Astrocyte (in vitro differentiated cells and primary cell): ENCODE measurements around the gene FAM8A1. TPM values are rescaled to one million over a fixed set of nuclear protein-coding genes. Genes with fewer than 3 reads are reported as not detected.

Experiments used
- DNase-seq: peaks from one replicate; pipeline ENCODE4 v3.0.0-alpha.2; 2010; ENCODE audit warnings: low read depth
- FAIRE-seq: peaks from 2 replicates; lab custom pipeline; 2011; peaks lifted over from hg19 to GRCh38; lab: Jason Lieb, UNC
- H2AFZ ChIP-seq: 2 replicates; pipeline ENCODE4 v1.6.0; 2012; ENCODE audit warnings: low read depth, low read length, inconsistent platforms
- H3K27ac ChIP-seq: 2 replicates; pipeline ENCODE4 v1.5.1; 2011; ENCODE audit warnings: low read depth, low read length, inconsistent platforms
- H3K27me3 ChIP-seq: 2 replicates; pipeline ENCODE4 v1.6.0; 2011; ENCODE audit warnings: low read length, inconsistent platforms; ENCODE audit not compliant: insufficient read depth
- H3K36me3 ChIP-seq: 2 replicates; pipeline ENCODE4 v1.5.1; 2011; ENCODE audit warnings: low read length, inconsistent platforms; ENCODE audit not compliant: insufficient read depth
- H3K4me1 ChIP-seq: 2 replicates; pipeline ENCODE4 v1.5.1; 2011; ENCODE audit warnings: low read length, inconsistent platforms; ENCODE audit not compliant: insufficient read depth
- H3K4me2 ChIP-seq: 2 replicates; pipeline ENCODE4 v1.6.0; 2012; ENCODE audit warnings: low read length, inconsistent platforms
- H3K4me3 ChIP-seq: 2 replicates; pipeline ENCODE4 v1.5.1; 2011; ENCODE audit warnings: low read depth, mild to moderate bottlenecking, low read length, inconsistent platforms; ENCODE audit not compliant: insufficient read depth
- H3K79me2 ChIP-seq: 2 replicates; pipeline ENCODE4 v1.6.0; 2012; ENCODE audit warnings: mild to moderate bottlenecking, low read length, inconsistent platforms; ENCODE audit not compliant: insufficient read depth
- H3K9ac ChIP-seq: 2 replicates; pipeline ENCODE4 v1.6.0; 2012; ENCODE audit warnings: mild to moderate bottlenecking, low read length, inconsistent platforms
- H3K9me3 ChIP-seq: 2 replicates; pipeline ENCODE4 v1.5.1; 2012; ENCODE audit warnings: low read depth, mild to moderate bottlenecking, low read length, inconsistent platforms; ENCODE audit not compliant: insufficient read depth
- H4K20me1 ChIP-seq: 2 replicates; pipeline ENCODE4 v1.6.0; 2012; ENCODE audit warnings: low read length, inconsistent platforms; ENCODE audit not compliant: insufficient read depth
- H3K27ac Mint-ChIP-seq: one replicate; pipeline ENCODE4 v1.8.0; 2021; ENCODE audit warnings: mild to moderate bottlenecking, mixed read lengths; ENCODE audit not compliant: unreplicated experiment
- H3K27me3 Mint-ChIP-seq: one replicate; pipeline ENCODE4 v1.8.0; 2021; ENCODE audit warnings: low read depth, mixed read lengths; ENCODE audit not compliant: unreplicated experiment
- H3K36me3 Mint-ChIP-seq: one replicate; pipeline ENCODE4 v1.8.0; 2021; ENCODE audit warnings: low read depth, mixed read lengths; ENCODE audit not compliant: unreplicated experiment
- H3K4me1 Mint-ChIP-seq: one replicate; pipeline ENCODE4 v1.8.0; 2021; ENCODE audit warnings: low read depth, mixed read lengths; ENCODE audit not compliant: unreplicated experiment
- H3K4me3 Mint-ChIP-seq: one replicate; pipeline ENCODE4 v1.8.0; 2021; ENCODE audit warnings: mild to moderate bottlenecking, moderate library complexity, mixed read lengths; ENCODE audit not compliant: unreplicated experiment
- H3K9me3 Mint-ChIP-seq: one replicate; pipeline ENCODE4 v1.8.0; 2021; ENCODE audit warnings: mild to moderate bottlenecking, mixed read lengths; ENCODE audit not compliant: unreplicated experiment
- CTCF ChIP-seq: IDR thresholded peaks from 2 replicates; pipeline ENCODE4 v1.5.1; 2011; ENCODE audit warnings: low read depth, mild to moderate bottlenecking, inconsistent platforms, low read length, moderate library complexity; ENCODE audit not compliant: insufficient read depth
- EZH2 ChIP-seq: IDR thresholded peaks from 2 replicates; pipeline ENCODE4 v1.6.1; 2012; ENCODE audit warnings: mild to moderate bottlenecking, low read length, inconsistent platforms; ENCODE audit not compliant: insufficient read depth
- total RNA-seq: library from RNA; stranded (reverse); gene quantifications from 2 replicates; pipeline ENCODE4 v1.2.1, GENCODE V29; 2021

The FAM8A1 gene
- total RNA-seq, 1 donor from 2014 or later = 17.9 TPM

GRCh38 chr6:17630511-17631073 is 30.5 kb downstream of the FAM8A1 start:
- Histone ChIP-seq H3K9ac (no peak overlapping the region), H3K36me3 (peaks cover 33% of the 10 kb centered on the region), H3K27me3 (no peaks in the 10 kb centered on the region), H3K4me2 (no peak overlapping the region), H3K4me1 (no peaks in the 10 kb centered on the region), H3K27ac (no peak overlapping the region), H3K79me2 (peaks cover 60% of the 10 kb centered on the region), H4K20me1 (peaks cover 28% of the 10 kb centered on the region), H2AFZ (no peak overlapping the region), H3K9me3 (no peaks in the 10 kb centered on the region), H3K4me3 (no peak overlapping the region)
- no peak for TF ChIP-seq EZH2
- TF ChIP-seq CTCF = no peak
- FAIRE-seq (no peak), DNase-seq (no peak)
- Mint-ChIP-seq H3K4me1 (peaks cover 9% of the 10 kb centered on the region), H3K4me3 (no peak overlapping the region), H3K36me3 (peaks cover 12% of the 10 kb centered on the region), H3K27me3 (no peaks in the 10 kb centered on the region), H3K27ac (no peak overlapping the region), H3K9me3 (no peaks in the 10 kb centered on the region)

- TF ChIP-seq CTCF = no peak
- TF ChIP-seq EZH2 = no peak
- Mint-ChIP-seq H3K4me1 (peaks cover 9% of the 10 kb centered on the region), H3K9me3 (no peaks in the 10 kb centered on the region), H3K27me3 (no peaks in the 10 kb centered on the region), H3K36me3 (peaks cover 15% of the 10 kb centered on the region), H3K4me3 (no peak overlapping the region), H3K27ac (no peak overlapping the region)
- Histone ChIP-seq H3K4me2 (no peak overlapping the region), H2AFZ (no peak overlapping the region), H3K9me3 (no peaks in the 10 kb centered on the region), H4K20me1 (peaks cover 31% of the 10 kb centered on the region), H3K27me3 (no peaks in the 10 kb centered on the region), H3K27ac (no peak overlapping the region), H3K4me1 (no peaks in the 10 kb centered on the region), H3K36me3 (peaks cover 35% of the 10 kb centered on the region), H3K79me2 (peaks cover 55% of the 10 kb centered on the region), H3K9ac (no peak overlapping the region), H3K4me3 (no peak overlapping the region)
- no peak for FAIRE-seq
- DNase-seq = no peak
Observed at GRCh38 chr6:17632934-17633333, 32.8 kb downstream of the FAM8A1 start.

- Histone ChIP-seq H3K9me3 (no peaks in the 10 kb centered on the region), H3K27ac (no peak overlapping the region), H3K36me3 (peaks cover 33% of the 10 kb centered on the region), H3K9ac (no peak overlapping the region), H3K4me2 (no peak overlapping the region), H3K27me3 (no peaks in the 10 kb centered on the region), H4K20me1 (peaks cover 34% of the 10 kb centered on the region), H3K4me1 (no peaks in the 10 kb centered on the region), H2AFZ (no peak overlapping the region), H3K79me2 (peaks cover 49% of the 10 kb centered on the region), H3K4me3 (no peak overlapping the region)
- DNase-seq (no peak), FAIRE-seq (no peak)
- Mint-ChIP-seq H3K9me3 (no peaks in the 10 kb centered on the region), H3K27ac (no peak overlapping the region), H3K4me3 (no peak overlapping the region), H3K4me1 (peaks cover 11% of the 10 kb centered on the region), H3K36me3 (peaks cover 16% of the 10 kb centered on the region), H3K27me3 (no peaks in the 10 kb centered on the region)
- TF ChIP-seq EZH2 = no peak
Observed at GRCh38 chr6:17633465-17634188, 33.5 kb downstream of the FAM8A1 start.
